Upper lobe of left lung (tissue), 6 donors: ENCODE measurements around the gene EEPD1. TPM values are rescaled to one million over a fixed set of nuclear protein-coding genes. Genes with fewer than 3 reads are reported as not detected.

Source experiments
- ATAC-seq, 2 donors: fragments of 200-7000 bp; cut with Tn5 transposase; one replicate each; pipeline ENCODE4 v1.9.1; 2022; ENCODE audit warnings: mild to moderate bottlenecking in 2 of 2, moderate library complexity in 2 of 2; ENCODE audit not compliant: low FRiP score in 2 of 2
- DNase-seq, 2 donors: peaks; one replicate each; pipeline ENCODE4 v3.0.0-alpha.2; 2019 to 2020
- H3K27ac ChIP-seq, 4 donors: fragments of 200-600 bp; sonication (generic); one replicate each; pipeline ENCODE4 v1.5.1; 2016 to 2019
- H3K27me3 ChIP-seq, 4 donors: fragments of 200-600 bp; sonication (generic); one replicate each; pipeline ENCODE4 v1.5.1; 2017 to 2019
- H3K36me3 ChIP-seq, 4 donors: fragments of 200-600 bp; sonication (generic); one replicate each; pipeline ENCODE4 v1.5.1; 2016 to 2019
- H3K4me1 ChIP-seq, 4 donors: fragments of 200-600 bp; sonication (generic); one replicate each; pipeline ENCODE4 v1.5.1; 2018 to 2019
- H3K4me3 ChIP-seq, 4 donors: fragments of 200-600 bp; sonication (generic); one replicate each; pipeline ENCODE4 v1.5.1; 2017 to 2019; ENCODE audit warnings: mild to moderate bottlenecking in 2 of 4, moderate library complexity in 1 of 4
- H3K9me3 ChIP-seq, 4 donors: fragments of 200-600 bp; sonication (generic); one replicate each; pipeline ENCODE4 v1.5.1; 2018 to 2019
- EP300 ChIP-seq, 4 donors: sonication (generic); formaldehyde crosslinking; IDR thresholded peaks; one replicate each; pipeline ENCODE4 v1.5.1; 2017; ENCODE audit warnings: antibody characterized with exemption in 4 of 4, control low read depth in 2 of 4
- POLR2A ChIP-seq, 4 donors: fragments of 450-650 bp; IDR thresholded peaks; one replicate each; pipeline ENCODE4 v1.5.1; 2016 to 2017; ENCODE audit warnings: antibody characterized with exemption in 4 of 4, mild to moderate bottlenecking in 2 of 4
- POLR2AphosphoS5 ChIP-seq, 2 donors: sonication (generic); formaldehyde crosslinking; IDR thresholded peaks; one replicate each; pipeline ENCODE4 v1.5.1; 2017; ENCODE audit warnings: antibody characterized with exemption in 2 of 2
- WGBS, 2 donors: methylation state at CpG; one replicate each; pipeline ENCODE4 v1.1.5; 2017 to 2018; 5-methylcytosine and 5-hydroxymethylcytosine counted together
- total RNA-seq, 6 donors: library from RNA; depleted of rRNA in 4 of 6; stranded (reverse); fragments of >200 nt in 4 of 6; gene quantifications; one replicate each; pipeline versions ENCODE4 v1.1.0 to v1.2.1, GENCODE V29; 2016 to 2021
- TF ChIP-seq, protein P1 (sequence below), 6 experiments: fragments of 450-650 bp in 4 of 6; fragments of 200-600 bp in 2 of 6; sonication (generic) in 2 of 6; IDR thresholded peaks; one replicate each; pipeline ENCODE4 v1.5.1; 2016 to 2019; ENCODE audit warnings: antibody characterized with exemption in 6 of 6
- donor health status: DM: no; HTN: no; CAD: no; lungs with moderate emphysema.
- donor health status: DM: no; HTN: yes; CAD: no; lungs with severe emphysema.

The EEPD1 gene
- total RNA-seq, 6 donors from 2014 or later: 5.9 to 25.1 (median 11.2) TPM

DNA sequence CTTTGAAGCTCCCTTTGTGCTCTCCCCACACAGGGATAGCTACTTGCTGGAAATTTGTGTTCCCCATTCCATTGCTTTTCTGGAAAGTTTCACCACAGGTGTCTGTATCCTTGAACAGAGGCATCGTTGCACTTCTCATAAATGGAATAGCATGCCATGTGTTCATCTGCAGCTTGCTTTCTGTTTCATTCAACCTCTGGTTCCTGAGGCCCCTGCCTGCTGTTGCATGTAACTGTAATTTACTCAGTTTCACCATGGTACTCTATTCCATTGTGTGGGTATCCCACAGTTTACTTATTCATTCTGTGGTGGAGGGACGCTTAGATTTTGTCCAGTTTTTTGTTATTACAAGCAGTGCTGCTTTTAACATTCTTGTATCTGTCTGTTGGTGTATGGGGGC is 32.0 kb downstream of the EEPD1 start:
- no peak for TF ChIP-seq EP300 (IDR thresholded peaks at IDR 0.05)
- no peak for TF ChIP-seq POLR2A (IDR thresholded peaks at IDR 0.05)
- TF ChIP-seq POLR2AphosphoS5 (IDR thresholded peaks at IDR 0.05): no peak
- TF ChIP-seq, protein P1, sequence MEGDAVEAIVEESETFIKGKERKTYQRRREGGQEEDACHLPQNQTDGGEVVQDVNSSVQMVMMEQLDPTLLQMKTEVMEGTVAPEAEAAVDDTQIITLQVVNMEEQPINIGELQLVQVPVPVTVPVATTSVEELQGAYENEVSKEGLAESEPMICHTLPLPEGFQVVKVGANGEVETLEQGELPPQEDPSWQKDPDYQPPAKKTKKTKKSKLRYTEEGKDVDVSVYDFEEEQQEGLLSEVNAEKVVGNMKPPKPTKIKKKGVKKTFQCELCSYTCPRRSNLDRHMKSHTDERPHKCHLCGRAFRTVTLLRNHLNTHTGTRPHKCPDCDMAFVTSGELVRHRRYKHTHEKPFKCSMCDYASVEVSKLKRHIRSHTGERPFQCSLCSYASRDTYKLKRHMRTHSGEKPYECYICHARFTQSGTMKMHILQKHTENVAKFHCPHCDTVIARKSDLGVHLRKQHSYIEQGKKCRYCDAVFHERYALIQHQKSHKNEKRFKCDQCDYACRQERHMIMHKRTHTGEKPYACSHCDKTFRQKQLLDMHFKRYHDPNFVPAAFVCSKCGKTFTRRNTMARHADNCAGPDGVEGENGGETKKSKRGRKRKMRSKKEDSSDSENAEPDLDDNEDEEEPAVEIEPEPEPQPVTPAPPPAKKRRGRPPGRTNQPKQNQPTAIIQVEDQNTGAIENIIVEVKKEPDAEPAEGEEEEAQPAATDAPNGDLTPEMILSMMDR (IDR thresholded peaks at IDR 0.05): no peak
- DNase-seq (no peak), ATAC-seq (no peak)
- peaks cover 0 to 10% (median 6%) of the 10 kb centered on the region in 4 donors for H3K4me1 ChIP-seq
- H3K4me3 ChIP-seq: no peak overlapping the region
- no peak overlapping the region for H3K27ac ChIP-seq
- H3K27me3 ChIP-seq: no peaks in the 10 kb centered on the region
- 80 to 86% methylated on average over 2 of the region's 2 CpGs for WGBS, 2 donors
- H3K9me3 ChIP-seq: no peaks in the 10 kb centered on the region
- H3K36me3 ChIP-seq: no peaks in the 10 kb centered on the region

DNA sequence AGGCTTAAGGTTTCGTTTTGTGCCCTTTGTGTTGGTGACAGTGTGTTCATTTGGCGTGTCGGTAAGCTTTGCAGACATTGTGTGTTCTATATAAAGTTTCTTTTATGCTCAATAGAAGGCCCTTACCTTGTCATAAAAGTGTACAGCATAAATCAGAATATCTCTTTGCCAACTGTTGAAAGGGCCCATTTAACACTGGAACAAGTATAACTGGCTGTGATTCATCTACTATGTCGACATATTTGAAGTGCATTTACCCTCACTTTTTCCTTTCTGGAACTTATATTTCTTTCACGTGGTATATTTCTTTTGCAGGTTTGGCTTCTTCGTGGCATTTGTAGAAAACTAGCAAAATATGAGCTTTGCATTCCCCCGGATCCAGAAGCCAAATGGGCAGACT is 32.7 kb downstream of the EEPD1 start:
- H3K9me3 ChIP-seq: no peaks in the 10 kb centered on the region
- H3K27me3 ChIP-seq: no peaks in the 10 kb centered on the region
- TF ChIP-seq, protein P1 (IDR thresholded peaks at IDR 0.05): no peak
- TF ChIP-seq POLR2A (IDR thresholded peaks at IDR 0.05) (no peak), POLR2AphosphoS5 (IDR thresholded peaks at IDR 0.05) (no peak), EP300 (IDR thresholded peaks at IDR 0.05) (no peak)
- no peak for ATAC-seq
- peaks cover 0 to 11% (median 4%) of the 10 kb centered on the region in 4 donors for H3K4me1 ChIP-seq
- no peak overlapping the region for H3K27ac ChIP-seq
- no peaks in the 10 kb centered on the region for H3K36me3 ChIP-seq
- no peak overlapping the region for H3K4me3 ChIP-seq
- no peak for DNase-seq
- WGBS, 2 donors: 87 to 88% methylated on average over 7 of the region's 7 CpGs

- WGBS, 2 donors: 87 to 90% methylated on average over 6 of the region's 6 CpGs
Observed at GRCh38 chr7:36186359-36187121, 33.5 kb downstream of the EEPD1 start.

GRCh38 chr7:36188266-36188665 is 35.2 kb downstream of the EEPD1 start:
- DNase-seq (peak in 1 of 2 donors; percentile 20), ATAC-seq (no peak)
- WGBS, 2 donors: 74 to 82% methylated on average over 5 of the region's 5 CpGs
- Histone ChIP-seq H3K9me3 (no peaks in the 10 kb centered on the region), H3K4me1 (peaks cover 0 to 22% (median 15%) of the 10 kb centered on the region in 4 donors), H3K27ac (no peak overlapping the region), H3K4me3 (no peak overlapping the region), H3K27me3 (no peaks in the 10 kb centered on the region), H3K36me3 (no peaks in the 10 kb centered on the region)
- TF ChIP-seq EP300 (IDR thresholded peaks at IDR 0.05) (no peak), POLR2AphosphoS5 (IDR thresholded peaks at IDR 0.05) (no peak)
- TF ChIP-seq, protein P1 (IDR thresholded peaks at IDR 0.05): no peak

More at GRCh38 chr7:36186359-36187121, 33.5 kb downstream of the EEPD1 start:
- TF ChIP-seq POLR2A (IDR thresholded peaks at IDR 0.05): no peak
- TF ChIP-seq POLR2AphosphoS5 (IDR thresholded peaks at IDR 0.05): no peak
- no peak for TF ChIP-seq EP300 (IDR thresholded peaks at IDR 0.05)
- TF ChIP-seq, protein P1 (IDR thresholded peaks at IDR 0.05): no peak
- Histone ChIP-seq H3K4me3 (no peak overlapping the region), H3K4me1 (peaks cover 0 to 14% (median 12%) of the 10 kb centered on the region in 4 donors), H3K27me3 (no peaks in the 10 kb centered on the region), H3K9me3 (no peaks in the 10 kb centered on the region), H3K27ac (no peak overlapping the region), H3K36me3 (no peaks in the 10 kb centered on the region)
- DNase-seq (no peak), ATAC-seq (no peak)

DNA sequence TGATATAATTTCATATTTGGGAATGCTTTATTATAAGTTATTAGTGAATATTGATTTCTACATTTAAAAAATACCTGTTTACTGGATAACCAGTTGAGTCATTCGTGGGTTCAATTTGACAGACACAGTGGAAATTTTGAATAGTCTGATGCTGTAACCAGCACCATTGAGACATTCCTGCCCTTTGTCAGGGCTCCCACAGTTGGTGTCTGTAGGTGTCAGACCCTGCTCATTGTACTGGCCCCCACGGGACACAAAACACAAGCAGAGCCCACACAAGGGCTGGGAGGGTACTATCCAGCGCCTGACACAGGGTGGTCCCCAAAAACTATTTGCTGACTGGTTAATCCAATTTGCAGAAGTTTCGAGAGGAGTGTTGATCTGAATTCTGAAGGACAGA is 35.9 kb downstream of the EEPD1 start:
- Histone ChIP-seq H3K36me3 (no peaks in the 10 kb centered on the region), H3K4me1 (peaks cover 0 to 24% (median 16%) of the 10 kb centered on the region in 4 donors), H3K9me3 (no peaks in the 10 kb centered on the region), H3K27me3 (no peaks in the 10 kb centered on the region), H3K4me3 (no peak overlapping the region), H3K27ac (no peak overlapping the region)
- WGBS, 2 donors: 81 to 83% methylated on average over 4 of the region's 4 CpGs
- no peak for DNase-seq
- no peak for ATAC-seq
- TF ChIP-seq EP300 (IDR thresholded peaks at IDR 0.05) (no peak), POLR2AphosphoS5 (IDR thresholded peaks at IDR 0.05) (no peak), POLR2A (IDR thresholded peaks at IDR 0.05) (no peak)
- TF ChIP-seq, protein P1 (IDR thresholded peaks at IDR 0.05): no peak
